Activated T-cell treated with anti-CD3 and anti-CD28 coated beads, Interleukin-2, amount 50 U/mL, for 24 hours (primary cell): Measurements from ENCODE around the gene BAZ1B.

ENCODE experiments used
- DNase-seq: peaks from one replicate; pipeline ENCODE4 v3.0.0-alpha.2; 2020
- H3K27ac Mint-ChIP-seq: 2 replicates; pipeline ENCODE4 v1.8.0; 2020; ENCODE audit warnings: mild to moderate bottlenecking, mixed read lengths
- H3K27me3 Mint-ChIP-seq: 2 replicates; pipeline ENCODE4 v1.8.0; 2020; ENCODE audit warnings: mixed read lengths
- H3K36me3 Mint-ChIP-seq: 2 replicates; pipeline ENCODE4 v1.8.0; 2020; ENCODE audit warnings: low read depth, mixed read lengths
- H3K4me1 Mint-ChIP-seq: 2 replicates; pipeline ENCODE4 v1.8.0; 2020; ENCODE audit warnings: low read depth, mixed read lengths
- H3K4me3 Mint-ChIP-seq: 2 replicates; pipeline ENCODE4 v1.8.0; 2020; ENCODE audit warnings: mild to moderate bottlenecking, moderate library complexity, mixed read lengths
- H3K9me3 Mint-ChIP-seq: 2 replicates; pipeline ENCODE4 v1.8.0; 2020; ENCODE audit warnings: mixed read lengths

Gene BAZ1B

GRCh38 chr7:73454424-73454823, 67.7 kb downstream of the BAZ1B start:
- no peaks in the 10 kb centered on the region for H3K9me3 Mint-ChIP-seq
- no peaks in the 10 kb centered on the region for H3K27me3 Mint-ChIP-seq
- H3K27ac Mint-ChIP-seq, result peak overlapping the region; percentile 51
- peaks cover 95% of the 10 kb centered on the region for H3K36me3 Mint-ChIP-seq
- peaks cover 19% of the 10 kb centered on the region for H3K4me1 Mint-ChIP-seq
- DNase-seq, result no peak
- no peak overlapping the region for H3K4me3 Mint-ChIP-seq

- H3K27ac Mint-ChIP-seq, result peak overlapping the region; percentile 53
- H3K27me3 Mint-ChIP-seq, result no peaks in the 10 kb centered on the region
- peaks cover 95% of the 10 kb centered on the region for H3K36me3 Mint-ChIP-seq
- peaks cover 20% of the 10 kb centered on the region for H3K4me1 Mint-ChIP-seq
- no peaks in the 10 kb centered on the region for H3K9me3 Mint-ChIP-seq
- DNase-seq, result no peak
- H3K4me3 Mint-ChIP-seq, result no peak overlapping the region
Measured at GRCh38 chr7:73452999-73453635, 69.0 kb downstream of the BAZ1B start.

GRCh38 chr7:73451780-73452398, 70.2 kb downstream of the BAZ1B start:
- no peak for DNase-seq
- peaks cover 95% of the 10 kb centered on the region for H3K36me3 Mint-ChIP-seq
- H3K4me1 Mint-ChIP-seq, result peaks cover 24% of the 10 kb centered on the region
- H3K9me3 Mint-ChIP-seq, result no peaks in the 10 kb centered on the region
- no peak overlapping the region for H3K27ac Mint-ChIP-seq
- no peak overlapping the region for H3K4me3 Mint-ChIP-seq
- H3K27me3 Mint-ChIP-seq, result no peaks in the 10 kb centered on the region

GRCh38 chr7:73449422-73449821, 72.7 kb downstream of the BAZ1B start:
- no peaks in the 10 kb centered on the region for H3K27me3 Mint-ChIP-seq
- H3K27ac Mint-ChIP-seq, result peak overlapping the region; percentile 32
- H3K36me3 Mint-ChIP-seq, result peaks cover 96% of the 10 kb centered on the region
- H3K4me3 Mint-ChIP-seq, result no peak overlapping the region
- H3K4me1 Mint-ChIP-seq, result peaks cover 21% of the 10 kb centered on the region
- no peaks in the 10 kb centered on the region for H3K9me3 Mint-ChIP-seq
- no peak for DNase-seq

- H3K4me1 Mint-ChIP-seq, result peaks cover 20% of the 10 kb centered on the region
- H3K4me3 Mint-ChIP-seq, result no peak overlapping the region
- no peaks in the 10 kb centered on the region for H3K9me3 Mint-ChIP-seq
- no peaks in the 10 kb centered on the region for H3K27me3 Mint-ChIP-seq
- peaks cover 98% of the 10 kb centered on the region for H3K36me3 Mint-ChIP-seq
- DNase-seq, result no peak
- peak overlapping the region; percentile 13 for H3K27ac Mint-ChIP-seq
Measured at GRCh38 chr7:73448609-73449008, 73.5 kb downstream of the BAZ1B start.

GRCh38 chr7:73447121-73447733, 74.9 kb downstream of the BAZ1B start:
- H3K4me1 Mint-ChIP-seq, result peaks cover 16% of the 10 kb centered on the region
- peaks cover 100% of the 10 kb centered on the region for H3K36me3 Mint-ChIP-seq
- H3K4me3 Mint-ChIP-seq, result no peak overlapping the region
- H3K27me3 Mint-ChIP-seq, result no peaks in the 10 kb centered on the region
- DNase-seq, result no peak
- H3K9me3 Mint-ChIP-seq, result no peaks in the 10 kb centered on the region
- peak overlapping the region; percentile 70 for H3K27ac Mint-ChIP-seq

GRCh38 chr7:73446682-73447081, 75.4 kb downstream of the BAZ1B start:
- H3K4me1 Mint-ChIP-seq, result peaks cover 15% of the 10 kb centered on the region
- peak overlapping the region; percentile 70 for H3K27ac Mint-ChIP-seq
- no peak overlapping the region for H3K4me3 Mint-ChIP-seq
- no peaks in the 10 kb centered on the region for H3K9me3 Mint-ChIP-seq
- peaks cover 99% of the 10 kb centered on the region for H3K36me3 Mint-ChIP-seq
- DNase-seq, result no peak
- no peaks in the 10 kb centered on the region for H3K27me3 Mint-ChIP-seq

GRCh38 chr7:73443548-73444255, 78.4 kb downstream of the BAZ1B start:
- peaks cover 4% of the 10 kb centered on the region for H3K4me1 Mint-ChIP-seq
- no peaks in the 10 kb centered on the region for H3K9me3 Mint-ChIP-seq
- no peak overlapping the region for H3K4me3 Mint-ChIP-seq
- no peaks in the 10 kb centered on the region for H3K27me3 Mint-ChIP-seq
- peaks cover 98% of the 10 kb centered on the region for H3K36me3 Mint-ChIP-seq
- H3K27ac Mint-ChIP-seq, result peak overlapping the region; percentile 57
- no peak for DNase-seq

- H3K4me1 Mint-ChIP-seq, result peaks cover 4% of the 10 kb centered on the region
- H3K36me3 Mint-ChIP-seq, result peaks cover 93% of the 10 kb centered on the region
- H3K9me3 Mint-ChIP-seq, result no peaks in the 10 kb centered on the region
- no peaks in the 10 kb centered on the region for H3K27me3 Mint-ChIP-seq
- peak overlapping the region; percentile 16 for H3K27ac Mint-ChIP-seq
- no peak overlapping the region for H3K4me3 Mint-ChIP-seq
- DNase-seq, result no peak
Measured at GRCh38 chr7:73442903-73443500, 79.1 kb downstream of the BAZ1B start.

- Mint-ChIP-seq H3K27ac (peak overlapping the region; percentile 46), H3K4me1 (peaks cover 2% of the 10 kb centered on the region), H3K27me3 (no peaks in the 10 kb centered on the region), H3K9me3 (no peaks in the 10 kb centered on the region), H3K36me3 (peaks cover 86% of the 10 kb centered on the region), H3K4me3 (no peak overlapping the region)
- no peak for DNase-seq
Measured at GRCh38 chr7:73442222-73442902, 79.7 kb downstream of the BAZ1B start.

GRCh38 chr7:73439410-73439704, 82.7 kb downstream of the BAZ1B start:
- Mint-ChIP-seq H3K27me3 (peaks cover 7% of the 10 kb centered on the region), H3K9me3 (no peaks in the 10 kb centered on the region), H3K4me1 (peaks cover 2% of the 10 kb centered on the region), H3K27ac (no peak overlapping the region), H3K36me3 (peaks cover 56% of the 10 kb centered on the region), H3K4me3 (no peak overlapping the region)
- no peak for DNase-seq

GRCh38 chr7:73438547-73439409, 83.3 kb downstream of the BAZ1B start:
- Mint-ChIP-seq H3K27me3 (peaks cover 7% of the 10 kb centered on the region), H3K4me3 (no peak overlapping the region), H3K4me1 (peaks cover 2% of the 10 kb centered on the region), H3K9me3 (no peaks in the 10 kb centered on the region), H3K36me3 (peaks cover 50% of the 10 kb centered on the region), H3K27ac (no peak overlapping the region)
- DNase-seq, result no peak

GRCh38 chr7:73437621-73438416, 84.3 kb downstream of the BAZ1B start:
- peak overlapping the region; percentile 71 for H3K27ac Mint-ChIP-seq

More at GRCh38 chr7:73437621-73438416, 84.3 kb downstream of the BAZ1B start:
- DNase-seq, result no peak
- Mint-ChIP-seq H3K9me3 (no peaks in the 10 kb centered on the region), H3K36me3 (peaks cover 41% of the 10 kb centered on the region), H3K4me3 (no peak overlapping the region), H3K27me3 (peaks cover 8% of the 10 kb centered on the region), H3K4me1 (peaks cover 4% of the 10 kb centered on the region)
